SU-DHL-6 (cell line): ENCODE measurements around the gene BEST3.

Experiments used
- CTCF ChIP-seq: fragments of 200-600 bp; sonication (generic); IDR thresholded peaks from one replicate; pipeline ENCODE4 v1.5.1; 2017; ENCODE audit warnings: antibody characterized with exemption, mild to moderate bottlenecking, low read length, moderate library complexity; ENCODE audit not compliant: insufficient read depth, poor library complexity, severe bottlenecking
- EZH2phosphoT487 ChIP-seq: fragments of 200-600 bp; sonication (generic), shearing (Covaris generic); conservative IDR thresholded peaks from 2 replicates; pipeline ENCODE4 v1.6.1; 2018; ENCODE audit warnings: mild to moderate bottlenecking, antibody characterized with exemption, low read length, moderate library complexity, mixed read lengths

GRCh38 chr12:69698769-69699540 lies at the start of gene BEST3:
- TF ChIP-seq CTCF = no peak
- TF ChIP-seq EZH2phosphoT487 = no peak
